Lower leg skin (tissue), 3 donors: ENCODE data around the gene CUL9.

Source experiments
- POLR2A ChIP-seq, 2 donors: fragments of 450-650 bp; IDR thresholded peaks; one replicate each; pipeline ENCODE4 v1.6.1; 2016 to 2017; ENCODE audit warnings: antibody characterized with exemption in 2 of 2, mild to moderate bottlenecking in 1 of 2, moderate library complexity in 1 of 2
- TF ChIP-seq, protein P1 (sequence below), 3 donors: fragments of 450-650 bp; IDR thresholded peaks; one replicate each; pipeline ENCODE4 v1.5.1; 2016; ENCODE audit warnings: antibody characterized with exemption in 3 of 3, mild to moderate bottlenecking in 3 of 3, moderate library complexity in 2 of 3

DNA sequence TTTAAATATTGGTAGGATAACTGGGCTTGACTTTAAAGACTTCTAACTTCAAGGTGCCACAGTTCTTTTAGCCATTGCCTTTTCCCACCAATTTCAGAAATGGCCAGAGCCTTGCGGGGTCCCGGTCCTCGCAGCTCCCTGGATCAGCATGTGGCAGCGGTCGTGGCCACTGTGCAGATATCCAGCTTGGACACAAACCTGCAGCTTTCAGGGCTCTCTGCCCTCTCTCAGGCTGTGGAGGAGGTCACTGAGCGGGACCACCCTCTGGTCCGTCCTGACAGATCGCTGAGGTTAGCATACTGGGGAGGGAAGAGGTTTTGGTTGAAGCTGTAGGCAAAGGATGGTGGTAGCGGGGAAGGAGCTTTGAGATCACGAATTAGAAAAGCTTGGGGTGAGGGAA is 6.4 kb downstream of the CUL9 start:
- TF ChIP-seq, protein P1, sequence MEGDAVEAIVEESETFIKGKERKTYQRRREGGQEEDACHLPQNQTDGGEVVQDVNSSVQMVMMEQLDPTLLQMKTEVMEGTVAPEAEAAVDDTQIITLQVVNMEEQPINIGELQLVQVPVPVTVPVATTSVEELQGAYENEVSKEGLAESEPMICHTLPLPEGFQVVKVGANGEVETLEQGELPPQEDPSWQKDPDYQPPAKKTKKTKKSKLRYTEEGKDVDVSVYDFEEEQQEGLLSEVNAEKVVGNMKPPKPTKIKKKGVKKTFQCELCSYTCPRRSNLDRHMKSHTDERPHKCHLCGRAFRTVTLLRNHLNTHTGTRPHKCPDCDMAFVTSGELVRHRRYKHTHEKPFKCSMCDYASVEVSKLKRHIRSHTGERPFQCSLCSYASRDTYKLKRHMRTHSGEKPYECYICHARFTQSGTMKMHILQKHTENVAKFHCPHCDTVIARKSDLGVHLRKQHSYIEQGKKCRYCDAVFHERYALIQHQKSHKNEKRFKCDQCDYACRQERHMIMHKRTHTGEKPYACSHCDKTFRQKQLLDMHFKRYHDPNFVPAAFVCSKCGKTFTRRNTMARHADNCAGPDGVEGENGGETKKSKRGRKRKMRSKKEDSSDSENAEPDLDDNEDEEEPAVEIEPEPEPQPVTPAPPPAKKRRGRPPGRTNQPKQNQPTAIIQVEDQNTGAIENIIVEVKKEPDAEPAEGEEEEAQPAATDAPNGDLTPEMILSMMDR (IDR thresholded peaks at IDR 0.05): no peak
- no peak for TF ChIP-seq POLR2A (IDR thresholded peaks at IDR 0.05)
